ENCODE results near the gene IL4R.
A peak's percentile ranks its signal among the peaks of the same experiment; 100 is the strongest.

IL4R gene

DNA sequence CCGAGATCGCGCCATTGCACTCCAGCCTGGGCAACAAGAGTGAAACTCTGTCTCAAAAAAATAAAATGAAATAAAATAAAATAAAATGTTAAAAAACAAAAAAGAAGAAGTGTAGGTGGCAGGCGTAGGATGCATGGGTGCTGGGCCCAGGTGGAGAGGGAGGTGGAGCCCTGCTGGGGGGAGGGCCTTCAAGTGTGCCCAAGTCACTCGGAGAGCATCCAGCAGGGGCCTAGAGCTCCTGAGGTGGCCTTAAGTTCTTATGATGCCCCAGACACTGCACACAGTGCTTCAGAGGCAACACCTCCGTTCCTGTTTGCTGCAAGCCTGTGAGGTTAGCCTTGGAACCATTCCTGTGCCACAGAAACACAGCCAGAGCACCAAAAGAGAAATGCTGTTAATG is 23.2 kb downstream of the IL4R start:
- FAIRE-seq (no peak), DNase-seq (ENCODE audit: insufficient read length, low spot score) (no peak)
- no peak for TF ChIP-seq POLR2A (IDR thresholded peaks at IDR 0.05; ENCODE audit: low read depth, low read length)

DNA sequence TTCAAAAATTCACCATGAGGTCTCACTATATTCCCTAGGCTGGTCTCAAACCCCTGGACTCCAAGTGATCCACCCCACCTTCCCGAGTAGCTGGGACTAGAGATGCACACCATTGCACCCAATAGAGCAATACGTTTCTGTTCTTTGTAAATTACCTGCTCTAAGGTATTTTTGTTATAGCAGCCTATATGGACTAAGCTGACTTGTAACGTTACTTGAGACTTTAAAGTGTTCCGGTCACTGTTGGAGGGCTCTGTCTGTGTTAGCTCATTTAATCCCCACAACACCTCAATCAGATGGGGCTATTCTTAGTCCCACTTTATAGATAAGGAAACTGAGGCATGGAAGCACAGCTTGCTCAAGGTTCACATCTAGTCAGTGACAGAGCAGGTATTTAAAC is 25.4 kb downstream of the IL4R start:
- no peak for FAIRE-seq
- no peak for DNase-seq (ENCODE audit: insufficient read length, low spot score)
- TF ChIP-seq POLR2A (IDR thresholded peaks at IDR 0.05; ENCODE audit: low read depth, low read length) = no peak

DNA sequence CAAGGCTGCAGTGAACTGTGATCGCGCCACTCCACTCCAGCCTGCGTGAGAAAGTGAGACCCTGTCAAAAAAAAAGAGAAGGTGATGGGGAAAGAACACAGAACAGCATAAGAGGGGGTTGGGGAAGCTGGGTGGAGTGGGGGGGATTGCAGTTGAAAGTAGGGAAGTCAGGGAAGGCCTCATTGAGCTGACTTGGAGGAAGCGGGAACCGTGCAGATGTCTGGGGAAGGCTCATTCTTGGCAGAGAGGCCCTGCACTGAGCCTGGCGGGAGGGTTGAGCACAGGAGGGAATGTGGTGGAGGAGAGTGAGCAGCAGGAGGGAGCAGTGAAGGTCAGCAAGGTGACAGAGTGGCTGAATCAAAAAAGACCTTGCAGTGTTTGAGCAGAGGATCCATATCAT is 26.9 kb downstream of the IL4R start:
- DNase-seq (ENCODE audit: insufficient read length, low spot score) (no peak), FAIRE-seq (no peak)
- TF ChIP-seq POLR2A (IDR thresholded peaks at IDR 0.05; ENCODE audit: low read depth, low read length) = no peak

DNA sequence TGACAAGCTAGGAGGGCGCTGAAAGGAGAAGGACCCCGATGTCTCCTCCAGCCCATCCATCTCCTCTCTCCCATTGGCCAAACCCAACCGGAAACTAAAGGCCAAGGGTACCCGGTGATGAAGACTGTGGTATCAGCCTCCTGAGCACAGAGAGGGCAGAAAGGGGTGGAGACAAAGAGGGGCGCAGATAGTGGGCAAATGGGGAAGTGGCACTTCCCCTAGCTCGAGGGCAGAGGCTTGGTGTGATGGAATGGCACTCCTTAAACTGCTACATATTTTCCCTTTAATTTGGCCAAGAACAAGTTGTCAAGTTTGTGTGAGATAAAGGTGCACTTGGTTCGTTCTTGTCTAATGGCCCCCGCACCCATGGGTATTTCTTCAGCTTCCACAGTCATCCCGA is 27.8 kb downstream of the IL4R start:
- FAIRE-seq = no peak
- no peak for DNase-seq (ENCODE audit: insufficient read length, low spot score)
- no peak for TF ChIP-seq POLR2A (IDR thresholded peaks at IDR 0.05; ENCODE audit: low read depth, low read length)

DNA sequence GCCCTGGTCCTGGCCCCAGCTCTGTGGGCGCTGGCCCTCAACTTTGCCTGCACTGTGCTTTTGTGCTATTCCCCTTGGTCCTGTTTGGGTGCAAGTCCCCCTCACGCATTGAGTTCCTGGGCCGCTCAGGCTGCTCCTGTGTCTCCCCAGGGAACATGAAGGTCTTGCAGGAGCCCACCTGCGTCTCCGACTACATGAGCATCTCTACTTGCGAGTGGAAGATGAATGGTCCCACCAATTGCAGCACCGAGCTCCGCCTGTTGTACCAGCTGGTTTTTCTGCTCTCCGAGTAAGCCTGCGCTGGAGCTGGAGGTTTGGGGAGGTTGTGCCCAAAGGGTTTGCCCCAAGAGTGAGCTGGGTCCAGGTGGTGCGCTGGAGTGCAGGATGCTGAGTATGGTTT is 28.2 kb downstream of the IL4R start:
- TF ChIP-seq POLR2A (IDR thresholded peaks at IDR 0.05; ENCODE audit: low read depth, low read length) = no peak
- DNase-seq (ENCODE audit: insufficient read length, low spot score) (no peak), FAIRE-seq (no peak)

DNA sequence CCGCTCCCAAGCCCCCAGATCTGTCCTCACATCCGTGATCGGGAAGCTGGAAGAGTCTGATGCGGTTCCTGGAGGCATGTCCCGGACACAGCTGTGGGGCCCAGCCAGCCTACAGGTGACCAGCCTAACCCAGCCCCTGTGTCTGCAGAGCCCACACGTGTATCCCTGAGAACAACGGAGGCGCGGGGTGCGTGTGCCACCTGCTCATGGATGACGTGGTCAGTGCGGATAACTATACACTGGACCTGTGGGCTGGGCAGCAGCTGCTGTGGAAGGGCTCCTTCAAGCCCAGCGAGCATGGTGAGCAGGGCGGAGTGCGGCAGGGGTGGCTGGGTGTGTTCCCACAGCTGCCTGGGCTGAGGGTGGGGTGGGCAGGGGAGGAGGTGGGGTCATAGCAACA is 30.9 kb downstream of the IL4R start:
- no peak for FAIRE-seq
- no peak for TF ChIP-seq POLR2A (IDR thresholded peaks at IDR 0.05; ENCODE audit: low read depth, low read length)
- DNase-seq (ENCODE audit: insufficient read length, low spot score) = no peak

DNA sequence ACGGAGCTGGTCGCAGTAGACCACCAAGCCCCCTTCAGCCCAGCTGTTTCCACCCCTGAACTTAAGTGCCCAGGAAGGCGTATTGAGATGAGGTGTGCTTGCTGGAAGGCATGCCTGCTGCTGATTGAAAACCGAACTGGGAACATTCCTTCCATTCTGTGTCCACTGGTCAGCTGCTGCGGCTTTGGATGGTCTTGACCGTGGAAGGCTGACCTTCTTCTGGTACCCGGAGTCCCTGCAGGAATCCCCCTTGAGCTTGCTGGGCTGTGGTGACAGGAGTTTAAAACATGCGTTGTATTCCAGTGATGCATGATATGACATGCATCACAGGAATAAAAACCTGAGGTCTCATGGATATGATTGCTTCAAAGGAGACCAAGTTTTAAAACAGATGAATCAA is 31.4 kb downstream of the IL4R start:
- DNase-seq (ENCODE audit: insufficient read length, low spot score) (no peak), FAIRE-seq (no peak)
- TF ChIP-seq POLR2A (IDR thresholded peaks at IDR 0.05; ENCODE audit: low read depth, low read length) = no peak

DNA sequence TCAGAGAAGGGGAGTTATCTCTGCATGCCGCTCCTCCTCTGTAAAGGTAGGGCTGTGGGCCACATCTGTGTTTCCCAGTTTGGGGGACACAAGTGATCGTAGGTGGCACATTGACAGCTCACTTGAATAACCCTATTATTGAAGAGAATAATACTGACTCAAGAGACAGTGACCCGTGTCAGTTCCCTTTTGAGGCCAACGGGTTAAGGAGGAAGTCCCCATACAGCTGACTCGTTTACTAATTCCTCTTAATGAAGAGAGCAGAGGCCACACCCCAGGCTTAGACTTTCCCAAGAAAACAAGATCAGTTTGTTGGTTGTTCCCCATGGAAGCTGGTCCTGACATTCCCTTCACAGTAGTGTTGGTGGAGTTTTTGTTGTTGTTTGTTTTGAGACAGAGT is 33.0 kb downstream of the IL4R start:
- FAIRE-seq (no peak), DNase-seq (ENCODE audit: insufficient read length, low spot score) (no peak)
- no peak for TF ChIP-seq POLR2A (IDR thresholded peaks at IDR 0.05; ENCODE audit: low read depth, low read length)

DNA sequence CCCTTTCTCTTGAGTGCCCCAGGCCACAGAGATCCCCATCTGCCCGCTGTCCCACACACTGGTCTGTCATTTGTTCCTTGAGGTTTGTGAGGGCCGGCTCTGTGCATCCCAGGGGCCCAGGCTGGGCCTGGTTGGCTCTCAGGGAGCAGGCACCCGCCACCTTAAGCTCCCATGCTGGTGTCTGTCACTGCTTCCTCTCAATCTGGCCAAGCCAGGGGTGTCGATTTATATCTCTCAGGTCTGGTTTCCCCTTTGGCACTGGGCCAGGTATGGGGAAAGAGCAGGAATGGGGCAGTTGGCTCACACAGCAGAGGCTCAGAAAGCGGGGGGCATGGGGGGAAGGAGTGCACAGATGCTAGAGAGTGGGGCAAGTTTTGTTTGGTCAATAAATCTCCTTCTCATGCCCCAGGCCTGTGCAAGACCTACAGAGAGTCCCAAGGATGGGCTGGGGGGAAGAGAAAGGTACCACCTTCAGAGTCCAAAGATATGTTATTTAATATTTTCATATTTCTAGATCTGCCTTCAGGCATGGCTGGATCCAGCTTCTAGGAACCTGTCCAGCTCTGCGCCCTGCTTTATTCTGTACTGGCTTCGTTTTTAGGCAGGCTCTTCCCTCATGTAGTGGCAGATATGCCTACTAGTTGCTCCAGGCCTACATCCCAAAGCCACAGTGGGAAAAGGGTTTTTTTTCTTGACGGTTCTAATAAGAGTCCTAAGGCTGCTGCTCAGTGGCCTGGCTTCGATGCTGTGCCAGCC is 34.3 kb downstream of the IL4R start:
- FAIRE-seq (no peak), DNase-seq (ENCODE audit: insufficient read length, low spot score) (no peak)
- no peak for TF ChIP-seq POLR2A (IDR thresholded peaks at IDR 0.05; ENCODE audit: low read depth, low read length)

DNA sequence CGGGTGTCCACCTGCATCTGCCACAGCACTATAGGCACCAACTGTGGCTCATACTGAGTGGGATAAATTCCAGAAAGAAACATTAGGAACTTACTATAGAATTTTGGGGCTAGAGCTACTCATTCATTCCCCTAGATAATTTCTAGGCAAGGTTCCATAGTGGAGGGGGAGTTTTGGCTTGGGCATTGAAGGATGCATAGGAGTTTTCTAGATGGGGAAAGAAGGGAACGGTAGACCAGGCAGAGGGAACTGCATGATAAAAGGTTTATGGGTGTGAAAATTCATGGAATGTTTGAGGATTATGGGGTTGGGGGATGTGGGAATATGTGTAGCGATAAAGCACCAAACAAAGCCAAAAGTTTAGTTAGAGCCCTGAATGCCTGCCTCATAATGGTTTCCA is 35.5 kb downstream of the IL4R start:
- FAIRE-seq = no peak
- no peak for TF ChIP-seq POLR2A (IDR thresholded peaks at IDR 0.05; ENCODE audit: low read depth, low read length)

DNA sequence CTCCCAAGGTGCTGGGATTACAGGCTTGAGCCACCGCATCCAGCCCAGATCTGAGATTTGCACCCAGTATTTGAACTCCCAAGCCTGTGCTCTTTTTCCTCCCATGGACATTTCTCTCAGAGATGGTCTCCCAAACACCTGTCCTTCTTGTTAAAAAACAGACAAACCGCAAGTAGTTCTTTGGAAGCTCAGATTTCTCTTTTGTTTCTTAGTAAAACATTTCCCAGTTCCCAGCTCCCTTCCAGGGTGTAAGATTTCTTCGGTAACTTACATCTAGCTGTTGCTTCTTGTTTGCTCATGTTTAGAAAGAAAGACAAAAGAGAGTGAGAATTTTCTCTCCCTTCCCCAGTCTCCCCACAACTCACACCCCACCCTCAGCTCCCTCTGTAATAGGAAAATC is 36.2 kb downstream of the IL4R start:
- DNase-seq (ENCODE audit: insufficient read length, low spot score) (no peak), FAIRE-seq (no peak)
- TF ChIP-seq POLR2A (IDR thresholded peaks at IDR 0.05; ENCODE audit: low read depth, low read length) = no peak

More for the DNA sequence above, 35.5 kb downstream of the IL4R start:
- no peak for DNase-seq (ENCODE audit: insufficient read length, low spot score)

DNA sequence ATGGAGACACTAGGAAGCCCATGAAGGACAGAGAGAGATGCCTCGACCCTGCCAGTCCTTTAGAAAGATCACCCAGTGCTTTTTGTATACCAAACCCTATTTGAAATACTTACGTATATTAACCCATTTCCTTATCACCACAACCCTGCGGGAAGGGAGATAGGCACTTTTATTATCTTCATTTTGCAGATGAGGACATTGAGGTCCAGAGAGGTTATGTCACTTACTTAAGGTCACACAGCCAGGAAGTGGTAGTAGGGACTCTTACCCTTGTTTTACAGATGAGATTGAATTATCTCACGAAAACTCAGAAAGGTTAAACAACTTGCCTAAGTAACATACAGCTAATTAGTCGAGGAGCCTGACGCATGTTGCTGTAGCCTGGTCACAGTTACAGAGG is 38.2 kb downstream of the IL4R start:
- TF ChIP-seq POLR2A (IDR thresholded peaks at IDR 0.05; ENCODE audit: low read depth, low read length) = no peak
- FAIRE-seq (no peak), DNase-seq (ENCODE audit: insufficient read length, low spot score) (no peak)

DNA sequence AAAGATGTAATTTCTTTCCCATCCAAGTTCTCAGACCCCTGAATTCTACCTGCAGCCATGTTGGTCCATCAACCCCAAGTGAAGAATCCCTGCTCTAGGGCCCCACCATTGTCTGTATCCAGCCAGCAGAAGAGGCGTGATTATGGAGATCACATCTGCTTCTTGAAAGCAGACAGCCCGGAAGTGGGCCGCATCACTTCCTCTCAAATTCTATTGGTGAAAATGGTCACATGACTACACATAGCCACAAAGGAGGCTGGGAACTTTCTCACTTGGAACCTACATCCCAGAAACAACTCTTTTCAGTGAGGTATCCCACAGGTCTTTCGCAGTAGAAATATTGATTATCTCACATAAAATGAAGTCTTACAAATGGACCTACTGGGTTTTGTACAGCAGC is 40.1 kb downstream of the IL4R start:
- no peak for TF ChIP-seq POLR2A (IDR thresholded peaks at IDR 0.05; ENCODE audit: low read depth, low read length)
- DNase-seq (ENCODE audit: insufficient read length, low spot score) (no peak), FAIRE-seq (no peak)

DNA sequence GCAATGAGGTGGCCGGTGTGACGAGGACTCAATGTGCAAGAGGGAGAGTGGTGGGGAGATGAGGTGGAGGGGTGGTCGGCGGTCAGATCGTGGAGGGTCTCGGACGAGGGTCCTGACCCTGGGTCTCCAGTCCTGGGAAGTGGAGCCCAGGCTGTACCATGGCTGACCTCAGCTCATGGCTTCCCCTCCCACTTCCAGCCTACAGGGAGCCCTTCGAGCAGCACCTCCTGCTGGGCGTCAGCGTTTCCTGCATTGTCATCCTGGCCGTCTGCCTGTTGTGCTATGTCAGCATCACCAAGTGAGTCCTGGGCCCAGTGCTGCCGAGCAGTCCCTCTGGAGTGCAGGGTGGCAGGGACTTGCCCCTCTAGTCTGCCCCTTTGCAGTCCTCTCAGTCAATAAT is 41.8 kb downstream of the IL4R start:
- no peak for TF ChIP-seq POLR2A (IDR thresholded peaks at IDR 0.05; ENCODE audit: low read depth, low read length)
- DNase-seq (ENCODE audit: insufficient read length, low spot score) (peak; percentile 47), FAIRE-seq (no peak)

DNA sequence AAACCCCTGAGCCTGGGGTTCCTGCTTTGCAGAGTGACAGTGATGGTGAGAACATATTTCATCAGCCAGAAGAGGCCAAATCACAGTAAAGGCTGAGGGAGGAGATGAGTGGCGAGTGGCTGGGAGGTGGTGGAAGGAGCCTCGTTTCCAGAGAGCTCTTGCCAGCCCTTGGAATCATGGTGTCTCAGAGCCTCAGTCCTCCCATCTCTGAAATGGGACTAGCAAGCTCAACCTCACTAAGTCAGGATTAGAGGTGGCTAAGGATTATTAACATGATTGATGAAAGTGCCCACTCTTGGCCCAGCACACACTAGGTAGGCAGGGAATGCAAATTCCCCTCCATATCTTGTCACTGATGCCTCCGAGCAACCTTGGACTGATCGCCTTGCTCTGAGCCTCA is 43.0 kb downstream of the IL4R start:
- DNase-seq (ENCODE audit: insufficient read length, low spot score) (no peak), FAIRE-seq (no peak)
- no peak for TF ChIP-seq POLR2A (IDR thresholded peaks at IDR 0.05; ENCODE audit: low read depth, low read length)

DNA sequence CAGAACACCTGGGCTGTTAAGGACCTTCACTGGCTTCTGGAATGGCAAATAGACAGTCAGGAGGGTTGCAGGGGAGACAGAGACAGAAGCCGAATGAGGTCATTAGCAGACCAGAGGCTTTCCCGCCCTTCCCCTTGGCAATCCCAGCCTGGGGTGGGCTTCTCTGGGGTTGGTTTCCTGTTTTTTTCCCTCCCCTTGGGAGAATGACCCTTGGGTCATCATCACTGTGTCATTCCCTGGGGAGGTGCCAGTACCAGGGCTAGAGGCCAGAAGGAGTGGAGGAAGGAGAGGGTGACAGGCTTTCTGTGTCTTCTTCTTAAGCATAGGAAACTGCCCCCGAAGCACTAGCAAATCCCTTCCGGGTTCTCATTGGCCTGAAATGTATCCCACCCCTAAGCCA is 45.3 kb downstream of the IL4R start:
- TF ChIP-seq POLR2A (IDR thresholded peaks at IDR 0.05; ENCODE audit: low read depth, low read length) = no peak
- DNase-seq (ENCODE audit: insufficient read length, low spot score) = no peak
- no peak for FAIRE-seq
